GM23248 (cell line): Measurements from ENCODE around the gene DENND1A.

Experiments used
- EZH2 ChIP-seq: fragments of 200-600 bp; sonication (generic); IDR thresholded peaks from 2 replicates; pipeline ENCODE4 v1.6.1; 2018; ENCODE audit warnings: antibody characterized with exemption, mild to moderate bottlenecking; ENCODE audit not compliant: insufficient read depth, poor library complexity, severe bottlenecking
- EZH2phosphoT487 ChIP-seq: fragments of 200-600 bp; sonication (generic); IDR thresholded peaks from 2 replicates; pipeline ENCODE4 v1.6.1; 2018; ENCODE audit warnings: antibody characterized with exemption, moderate library complexity, mild to moderate bottlenecking, low read depth; ENCODE audit not compliant: insufficient read depth

GRCh38 chr9:123742009-123742767 lies 187.7 kb downstream of the DENND1A start:
- TF ChIP-seq EZH2phosphoT487 (no peak), EZH2 (no peak)
